CD4-positive, alpha-beta T cell (primary cell): ENCODE measurements around the gene KCNS1. TPM values are rescaled to one million over a fixed set of nuclear protein-coding genes. Genes with fewer than 3 reads are reported as not detected.

Experiments used
- ATAC-seq: fragments of 200-7000 bp; cut with Tn5 transposase; one replicate; pipeline ENCODE4 v1.10.0; 2022; ENCODE audit warnings: mild to moderate bottlenecking; ENCODE audit not compliant: poor library complexity
- CTCF ChIA-PET: fragments of 350-600 bp; sonication (Branson Sonifier 250); formaldehyde crosslinking; loops from one replicate; lab custom pipeline; 2021; ENCODE audit warnings: antibody characterized with exemption, inconsistent platforms; lab: Charles Lee
- POLR2A ChIA-PET: fragments of 350-600 bp; sonication (Branson Sonifier 250); formaldehyde crosslinking; loops from one replicate; lab custom pipeline; 2021; ENCODE audit warnings: antibody characterized with exemption, inconsistent platforms; lab: Charles Lee
- DNase-seq, 14 experiments: peaks; one replicate each; pipeline ENCODE4 v3.0.0-alpha.2; 2013 to 2020; ENCODE audit warnings: mixed read lengths in 2 of 14
- H3K27ac ChIP-seq, 2 donors: one replicate each; pipeline versions ENCODE4 v1.5.1 to v1.7.0; 2013; ENCODE audit warnings: low read length in 2 of 2, low read depth in 1 of 2, mild to moderate bottlenecking in 1 of 2
- H3K27me3 ChIP-seq, 2 experiments: 1 replicate in 1 of 2; 2 replicates in 1 of 2; pipeline versions ENCODE4 v1.6.1 to v1.7.0; 2013; ENCODE audit warnings: low read length in 2 of 2, control low read depth in 1 of 2, mild to moderate bottlenecking in 1 of 2, moderate library complexity in 1 of 2; ENCODE audit not compliant: insufficient read depth in 2 of 2, control insufficient read depth in 1 of 2
- H3K36me3 ChIP-seq: one replicate; pipeline ENCODE4 v1.6.1; 2013; ENCODE audit warnings: low read length, control low read depth; ENCODE audit not compliant: insufficient read depth
- H3K4me1 ChIP-seq: one replicate; pipeline ENCODE4 v1.6.1; 2013; ENCODE audit warnings: low read length, control low read depth; ENCODE audit not compliant: insufficient read depth
- H3K4me3 ChIP-seq: one replicate; pipeline ENCODE4 v1.5.1; 2013; ENCODE audit warnings: mild to moderate bottlenecking, low read length, moderate library complexity
- H3K9me3 ChIP-seq, 2 experiments: 1 replicate in 1 of 2; 2 replicates in 1 of 2; pipeline versions ENCODE4 v1.6.1 to v1.7.0; 2013; ENCODE audit warnings: low read length in 2 of 2, mild to moderate bottlenecking in 2 of 2, control low read depth in 1 of 2, moderate library complexity in 1 of 2; ENCODE audit not compliant: control insufficient read depth in 1 of 2, insufficient read depth in 1 of 2
- H3K27ac Mint-ChIP-seq: one replicate; pipeline ENCODE4 v1.8.0; 2020; ENCODE audit warnings: mixed read lengths
- H3K27me3 Mint-ChIP-seq: one replicate; pipeline ENCODE4 v1.8.0; 2021; ENCODE audit warnings: mixed read lengths
- H3K36me3 Mint-ChIP-seq: one replicate; pipeline ENCODE4 v1.8.0; 2021; ENCODE audit warnings: low read depth, mixed read lengths
- H3K4me1 Mint-ChIP-seq: one replicate; pipeline ENCODE4 v1.8.0; 2021; ENCODE audit warnings: low read depth, mixed read lengths
- H3K4me3 Mint-ChIP-seq: one replicate; pipeline ENCODE4 v1.8.0; 2020; ENCODE audit warnings: mild to moderate bottlenecking, mixed read lengths
- H3K9me3 Mint-ChIP-seq: one replicate; pipeline ENCODE4 v1.8.0; 2020; ENCODE audit warnings: mixed read lengths
- CTCF ChIP-seq: fragments of 200-600 bp; IDR thresholded peaks from one replicate; pipeline ENCODE4 v1.8.0; 2022; ENCODE audit warnings: antibody characterized with exemption, mild to moderate bottlenecking
- intact Hi-C, 2 experiments: fragments of 100-400 bp; cut with DNase I in 1 of 2; cut with micrococcal nuclease in 1 of 2; formaldehyde crosslinking; loops; one replicate each; pipeline versions ENCODE4 v1.15.1 to v1.9.0; 2023 to 2025; cut with DNase I, micrococcal nuclease
- total RNA-seq, 174 experiments: library from RNA in 2 of 174; stranded (reverse) in 2 of 174; gene quantifications; one replicate each; pipeline ENCODE4 v1.2.3 and lab custom pipeline; 2021 to 2026

Gene KCNS1
- total RNA-seq, 2 experiments from 2014 or later: not detected

- Mint-ChIP-seq H3K4me3 (no peak overlapping the region), H3K9me3 (no peaks in the 10 kb centered on the region), H3K4me1 (peaks cover 4% of the 10 kb centered on the region), H3K27me3 (no peaks in the 10 kb centered on the region), H3K27ac (no peak overlapping the region), H3K36me3 (no peaks in the 10 kb centered on the region)
- Histone ChIP-seq H3K36me3 (no peaks in the 10 kb centered on the region), H3K27ac (no peak overlapping the region), H3K9me3 (no peaks in the 10 kb centered on the region), H3K4me1 (peaks cover 5% of the 10 kb centered on the region), H3K4me3 (no peak overlapping the region), H3K27me3 (no peaks in the 10 kb centered on the region)
- ATAC-seq: no peak
- no peak for TF ChIP-seq CTCF
- intact Hi-C loops: no loop called here
- POLR2A ChIA-PET: interaction anchor here (0.6 kb wide), 1 partner anchor 130 kb away, joined by 3 read pairs; no protein-coding TSS in a partner anchor
- no peak for DNase-seq
- CTCF ChIA-PET: interaction anchor here (2.2 kb wide), 1 partner anchor 14 kb away, joined by 5 read pairs; no protein-coding TSS in a partner anchor
Measured at GRCh38 chr20:45110301-45110700, 9.4 kb upstream of the KCNS1 start.

DNA sequence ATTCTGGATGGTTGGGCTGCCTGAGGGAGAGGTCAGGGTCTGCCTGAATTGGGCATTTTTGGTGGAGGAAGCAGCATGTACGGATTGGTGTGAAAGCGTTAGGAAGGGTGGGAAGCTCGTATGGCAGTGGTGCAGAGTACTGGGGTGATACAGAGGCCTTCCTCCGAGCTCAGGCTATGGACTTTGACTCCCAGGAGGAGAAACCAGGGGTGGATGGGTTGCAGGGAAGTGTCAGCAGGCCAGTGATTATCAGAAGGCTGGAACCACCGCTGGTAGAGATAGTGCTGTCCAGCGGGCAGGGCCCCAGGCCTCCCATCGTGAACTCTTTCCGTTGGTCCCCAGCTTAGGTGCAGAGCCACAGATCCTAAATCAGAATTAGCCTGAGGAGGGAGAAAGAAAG, 8.7 kb upstream of the KCNS1 start:
- Histone ChIP-seq H3K27ac (no peak overlapping the region), H3K4me3 (no peak overlapping the region), H3K27me3 (peaks cover 0 to under 1% of the 10 kb centered on the region in 2 experiments), H3K4me1 (no peaks in the 10 kb centered on the region), H3K9me3 (no peaks in the 10 kb centered on the region), H3K36me3 (no peaks in the 10 kb centered on the region)
- no peak for TF ChIP-seq CTCF
- H3K27ac Mint-ChIP-seq: no peak overlapping the region
- intact Hi-C loops: no loop called here
- H3K27me3 Mint-ChIP-seq: peaks cover 6% of the 10 kb centered on the region
- H3K9me3 Mint-ChIP-seq: no peaks in the 10 kb centered on the region
- H3K4me1 Mint-ChIP-seq: no peaks in the 10 kb centered on the region
- no peak overlapping the region for H3K4me3 Mint-ChIP-seq
- ChIA-PET POLR2A (no interaction called here), CTCF (interaction anchor here (0.6 to 2.2 kb wide), 2 partner anchors 13 to 131 kb away, joined by 3 to 5 read pairs; no protein-coding TSS in a partner anchor)
- no peaks in the 10 kb centered on the region for H3K36me3 Mint-ChIP-seq
- ATAC-seq (no peak), DNase-seq (no peak)

- DNase-seq (no peak), ATAC-seq (no peak)
- Histone ChIP-seq H3K27ac (no peak overlapping the region), H3K4me1 (peaks cover 7% of the 10 kb centered on the region), H3K9me3 (peaks cover 0 to 6% of the 10 kb centered on the region in 2 experiments), H3K36me3 (no peaks in the 10 kb centered on the region), H3K27me3 (peaks cover 0 to 12% of the 10 kb centered on the region in 2 experiments), H3K4me3 (no peak overlapping the region)
- Mint-ChIP-seq H3K4me1 (no peaks in the 10 kb centered on the region), H3K27me3 (peaks cover 29% of the 10 kb centered on the region), H3K36me3 (no peaks in the 10 kb centered on the region), H3K9me3 (no peaks in the 10 kb centered on the region), H3K27ac (no peak overlapping the region), H3K4me3 (no peak overlapping the region)
- no peak for TF ChIP-seq CTCF
- ChIA-PET POLR2A (no interaction called here), CTCF (interaction anchor here (1.4 kb wide), 1 partner anchor 10 kb away, joined by 3 read pairs; no protein-coding TSS in a partner anchor)
- intact Hi-C loops: no loop called here
Measured at GRCh38 chr20:45105317-45105716, 4.4 kb upstream of the KCNS1 start.
